ENCODE measurements around the gene SLC25A11. TPM values are rescaled to one million over a fixed set of nuclear protein-coding genes. Genes with fewer than 3 reads are reported as not detected.
A peak's percentile ranks its signal among the peaks of the same experiment; 100 is the strongest.
"Not testable (repeated sequence)": the region's sequence is repeated elsewhere in the genome, so short reads cannot be mapped to it uniquely, and the experiment has no call there.

The SLC25A11 gene
- total RNA-seq, 1 donor from 2014 or later = 103 TPM

DNA sequence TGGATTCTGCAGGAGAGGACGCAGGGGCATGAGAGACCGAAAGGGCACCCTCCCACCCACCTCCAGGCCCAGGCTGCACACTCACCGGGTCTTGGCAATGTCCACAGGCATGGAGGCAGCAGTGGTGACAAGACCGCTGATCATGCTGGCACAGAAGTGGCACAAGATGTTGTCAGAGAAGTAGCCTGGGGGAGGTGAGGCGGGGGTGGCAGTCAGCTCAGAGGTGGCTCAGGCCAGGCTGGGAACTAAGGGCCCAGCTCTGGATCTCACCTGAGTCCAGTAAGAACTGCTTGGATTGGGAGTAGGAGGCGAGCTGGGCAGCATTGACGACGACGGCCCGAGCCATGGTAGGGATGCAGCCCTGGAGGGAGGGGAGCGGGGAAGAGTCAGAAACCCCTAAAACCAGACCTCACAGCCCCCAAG is 1.8 kb downstream of the SLC25A11 start:
- no peak overlapping the region for H3K27ac Mint-ChIP-seq
- no peak for DNase-seq (ENCODE audit: low spot score)
- intact Hi-C loops (cut with micrococcal nuclease) = no loop called here
- H3K4me1 Mint-ChIP-seq (ENCODE audit: low read depth) = peaks cover 44% of the 10 kb centered on the region
- no peaks in the 10 kb centered on the region for H3K9me3 Mint-ChIP-seq
- no peaks in the 10 kb centered on the region for H3K27me3 Mint-ChIP-seq (ENCODE audit: low read depth)
- H3K36me3 Mint-ChIP-seq (ENCODE audit: low read depth) = peaks cover 64% of the 10 kb centered on the region
- peak overlapping the region; percentile 100 for H3K4me3 Mint-ChIP-seq (ENCODE audit: low read depth)

- intact Hi-C loops (cut with micrococcal nuclease) = no loop called here
- H3K4me3 Mint-ChIP-seq (ENCODE audit: low read depth) = peak overlapping the region; percentile 100
- H3K4me1 Mint-ChIP-seq (ENCODE audit: low read depth) = peaks cover 41% of the 10 kb centered on the region
- no peak overlapping the region for H3K27ac Mint-ChIP-seq
- peaks cover 59% of the 10 kb centered on the region for H3K36me3 Mint-ChIP-seq (ENCODE audit: low read depth)
- no peak for DNase-seq (ENCODE audit: low spot score)
- H3K9me3 Mint-ChIP-seq = no peaks in the 10 kb centered on the region
- H3K27me3 Mint-ChIP-seq (ENCODE audit: low read depth) = no peaks in the 10 kb centered on the region
Observed at GRCh38 chr17:4937553-4937952, 2.3 kb downstream of the SLC25A11 start.

- intact Hi-C loops (cut with micrococcal nuclease) = no loop called here
- no peaks in the 10 kb centered on the region for H3K27me3 Mint-ChIP-seq (ENCODE audit: low read depth)
- H3K27ac Mint-ChIP-seq = no peak overlapping the region
- no peak for DNase-seq (ENCODE audit: low spot score)
- H3K4me1 Mint-ChIP-seq (ENCODE audit: low read depth) = peaks cover 31% of the 10 kb centered on the region
- H3K9me3 Mint-ChIP-seq = no peaks in the 10 kb centered on the region
- no peak overlapping the region for H3K4me3 Mint-ChIP-seq (ENCODE audit: low read depth)
- H3K36me3 Mint-ChIP-seq (ENCODE audit: low read depth) = peaks cover 48% of the 10 kb centered on the region
Observed at GRCh38 chr17:4936436-4936835, 3.4 kb downstream of the SLC25A11 start.

- H3K4me1 Mint-ChIP-seq (ENCODE audit: low read depth) = peaks cover 26% of the 10 kb centered on the region
- no peak overlapping the region for H3K4me3 Mint-ChIP-seq (ENCODE audit: low read depth)
- no peaks in the 10 kb centered on the region for H3K27me3 Mint-ChIP-seq (ENCODE audit: low read depth)
- H3K36me3 Mint-ChIP-seq (ENCODE audit: low read depth) = peaks cover 43% of the 10 kb centered on the region
- no peak for DNase-seq (ENCODE audit: low spot score)
- no peaks in the 10 kb centered on the region for H3K9me3 Mint-ChIP-seq
- no peak overlapping the region for H3K27ac Mint-ChIP-seq
- intact Hi-C loops (cut with micrococcal nuclease) = no loop called here
Observed at GRCh38 chr17:4935650-4936049, 4.2 kb downstream of the SLC25A11 start.

GRCh38 chr17:4934173-4934979 is 5.5 kb downstream of the SLC25A11 start:
- Mint-ChIP-seq H3K27me3 (ENCODE audit: low read depth) (no peaks in the 10 kb centered on the region), H3K4me1 (ENCODE audit: low read depth) (peaks cover 26% of the 10 kb centered on the region), H3K4me3 (ENCODE audit: low read depth) (no peak overlapping the region), H3K9me3 (no peaks in the 10 kb centered on the region), H3K36me3 (ENCODE audit: low read depth) (peaks cover 42% of the 10 kb centered on the region), H3K27ac (peak overlapping the region; percentile 40)
- no peak for DNase-seq (ENCODE audit: low spot score)
- intact Hi-C loops (cut with micrococcal nuclease) = no loop called here

- Mint-ChIP-seq H3K36me3 (ENCODE audit: low read depth) (peaks cover 43% of the 10 kb centered on the region), H3K4me3 (ENCODE audit: low read depth) (no peak overlapping the region), H3K9me3 (no peaks in the 10 kb centered on the region), H3K27ac (no peak overlapping the region), H3K27me3 (ENCODE audit: low read depth) (no peaks in the 10 kb centered on the region), H3K4me1 (ENCODE audit: low read depth) (peaks cover 22% of the 10 kb centered on the region)
- intact Hi-C loops (cut with micrococcal nuclease) = no loop called here
- no peak for DNase-seq (ENCODE audit: low spot score)
Observed at GRCh38 chr17:4933646-4934045, 6.2 kb downstream of the SLC25A11 start.

- no peak for DNase-seq (ENCODE audit: low spot score)
Observed at GRCh38 chr17:4932756-4933155, 7.1 kb downstream of the SLC25A11 start.

DNA sequence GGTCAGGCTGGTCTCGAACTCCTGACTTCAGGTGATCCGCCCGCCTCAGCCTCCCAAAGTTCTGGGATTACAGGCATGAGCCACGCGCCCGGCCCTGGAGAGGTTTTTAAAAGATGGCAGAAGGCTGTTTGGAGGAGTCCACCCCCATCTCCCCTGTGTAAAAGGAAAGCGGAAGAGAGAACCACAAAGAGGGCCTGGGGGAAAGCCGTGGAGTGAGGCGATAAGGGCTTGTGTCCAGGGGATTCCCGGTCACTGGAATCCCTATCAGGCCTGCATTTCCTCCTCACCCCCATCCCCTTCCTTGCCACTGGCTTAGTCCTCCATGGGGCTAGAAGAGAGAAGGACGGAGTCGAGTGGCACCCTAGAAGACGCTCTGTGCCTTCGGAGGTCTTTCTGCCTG is 7.9 kb downstream of the SLC25A11 start, which contains the start of gene GP1BA:
TSS of gene GP1BA (plus strand) at position 315 of the 400 bp plus-strand sequence. CDS start 328 bp downstream, outside the sequence.
- no peak for DNase-seq (ENCODE audit: low spot score)
- peaks cover 34% of the 10 kb centered on the region for H3K36me3 Mint-ChIP-seq (ENCODE audit: low read depth)
- H3K4me1 Mint-ChIP-seq (ENCODE audit: low read depth) = peaks cover 13% of the 10 kb centered on the region
- no peaks in the 10 kb centered on the region for H3K27me3 Mint-ChIP-seq (ENCODE audit: low read depth)
- H3K27ac Mint-ChIP-seq = no peak within 1 kb of the TSS
- H3K4me3 Mint-ChIP-seq (ENCODE audit: low read depth) = no peak within 1 kb of the TSS
- no peaks in the 10 kb centered on the region for H3K9me3 Mint-ChIP-seq
- intact Hi-C loops (cut with micrococcal nuclease) = no loop called here

More at GRCh38 chr17:4932756-4933155, 7.1 kb downstream of the SLC25A11 start:
- no peaks in the 10 kb centered on the region for H3K9me3 Mint-ChIP-seq
- no peak overlapping the region for H3K4me3 Mint-ChIP-seq (ENCODE audit: low read depth)
- peaks cover 16% of the 10 kb centered on the region for H3K4me1 Mint-ChIP-seq (ENCODE audit: low read depth)
- no peaks in the 10 kb centered on the region for H3K27me3 Mint-ChIP-seq (ENCODE audit: low read depth)
- intact Hi-C loops (cut with micrococcal nuclease) = no loop called here
- H3K27ac Mint-ChIP-seq = no peak overlapping the region
- peaks cover 40% of the 10 kb centered on the region for H3K36me3 Mint-ChIP-seq (ENCODE audit: low read depth)

DNA sequence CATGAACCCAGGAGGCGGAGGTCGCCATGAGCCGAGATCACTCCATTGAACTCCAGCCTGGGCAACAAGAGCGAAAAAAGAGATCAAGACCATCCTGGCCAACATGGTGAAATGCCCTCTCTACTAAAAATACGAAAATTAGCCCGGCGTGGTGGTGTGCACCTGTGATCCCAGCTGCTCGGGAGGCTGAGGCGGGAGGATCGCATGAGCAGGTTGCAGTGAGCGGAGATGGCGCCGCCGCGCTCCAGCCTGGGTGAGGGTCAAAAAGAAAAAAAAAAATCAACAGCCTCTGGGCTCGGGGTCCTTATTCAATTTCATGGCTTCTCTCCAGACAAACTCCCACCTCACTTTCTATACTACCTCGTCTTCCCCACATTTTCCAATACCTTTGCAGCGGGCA is 11.0 kb downstream of the SLC25A11 start:
- H3K9me3 Mint-ChIP-seq = no peaks in the 10 kb centered on the region
- H3K4me3 Mint-ChIP-seq (ENCODE audit: low read depth) = no peak overlapping the region
- H3K27ac Mint-ChIP-seq = no peak overlapping the region
- H3K27me3 Mint-ChIP-seq (ENCODE audit: low read depth) = no peaks in the 10 kb centered on the region
- DNase-seq (ENCODE audit: low spot score) = no peak
- intact Hi-C loops (cut with micrococcal nuclease) = no loop called here
- peaks cover 8% of the 10 kb centered on the region for H3K4me1 Mint-ChIP-seq (ENCODE audit: low read depth)
- H3K36me3 Mint-ChIP-seq (ENCODE audit: low read depth) = peaks cover 33% of the 10 kb centered on the region

- DNase-seq (ENCODE audit: low spot score); H3K4me1 Mint-ChIP-seq (ENCODE audit: low read depth); H3K27me3 Mint-ChIP-seq (ENCODE audit: low read depth); intact Hi-C loops (cut with micrococcal nuclease); H3K9me3 Mint-ChIP-seq; H3K4me3 Mint-ChIP-seq (ENCODE audit: low read depth): not testable (repeated sequence)
- Mint-ChIP-seq H3K36me3 (ENCODE audit: low read depth) (peaks cover 33% of the 10 kb centered on the region), H3K27ac (peak overlapping the region; percentile 29)
Observed at GRCh38 chr17:4926577-4927335, 13.1 kb downstream of the SLC25A11 start.

DNA sequence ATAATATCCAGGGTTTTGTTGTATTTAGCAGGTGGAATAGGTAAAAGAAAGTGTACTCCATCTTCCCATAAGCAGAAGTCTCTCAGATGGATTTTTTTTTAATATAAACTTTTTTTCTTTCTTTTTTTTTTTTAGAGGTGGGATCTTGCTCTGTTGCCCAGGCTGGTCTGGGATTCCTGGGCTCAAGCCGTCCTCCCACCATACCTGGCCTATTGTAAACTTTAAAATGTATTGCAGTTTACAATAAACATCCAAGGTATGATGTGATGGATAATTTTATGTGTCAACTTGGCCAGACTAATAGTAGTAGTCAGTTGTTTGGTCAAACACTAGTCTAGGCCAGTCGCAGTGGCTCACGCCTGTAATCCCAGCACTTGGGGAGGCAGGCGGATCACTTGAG is 18.5 kb downstream of the SLC25A11 start:
- intact Hi-C loops (cut with micrococcal nuclease) = no loop called here
- no peak overlapping the region for H3K4me3 Mint-ChIP-seq (ENCODE audit: low read depth)
- H3K36me3 Mint-ChIP-seq (ENCODE audit: low read depth) = peaks cover 6% of the 10 kb centered on the region
- no peaks in the 10 kb centered on the region for H3K9me3 Mint-ChIP-seq
- DNase-seq (ENCODE audit: low spot score) = no peak
- H3K27me3 Mint-ChIP-seq (ENCODE audit: low read depth) = no peaks in the 10 kb centered on the region
- H3K4me1 Mint-ChIP-seq (ENCODE audit: low read depth) = peaks cover under 1% of the 10 kb centered on the region
- no peak overlapping the region for H3K27ac Mint-ChIP-seq

DNA sequence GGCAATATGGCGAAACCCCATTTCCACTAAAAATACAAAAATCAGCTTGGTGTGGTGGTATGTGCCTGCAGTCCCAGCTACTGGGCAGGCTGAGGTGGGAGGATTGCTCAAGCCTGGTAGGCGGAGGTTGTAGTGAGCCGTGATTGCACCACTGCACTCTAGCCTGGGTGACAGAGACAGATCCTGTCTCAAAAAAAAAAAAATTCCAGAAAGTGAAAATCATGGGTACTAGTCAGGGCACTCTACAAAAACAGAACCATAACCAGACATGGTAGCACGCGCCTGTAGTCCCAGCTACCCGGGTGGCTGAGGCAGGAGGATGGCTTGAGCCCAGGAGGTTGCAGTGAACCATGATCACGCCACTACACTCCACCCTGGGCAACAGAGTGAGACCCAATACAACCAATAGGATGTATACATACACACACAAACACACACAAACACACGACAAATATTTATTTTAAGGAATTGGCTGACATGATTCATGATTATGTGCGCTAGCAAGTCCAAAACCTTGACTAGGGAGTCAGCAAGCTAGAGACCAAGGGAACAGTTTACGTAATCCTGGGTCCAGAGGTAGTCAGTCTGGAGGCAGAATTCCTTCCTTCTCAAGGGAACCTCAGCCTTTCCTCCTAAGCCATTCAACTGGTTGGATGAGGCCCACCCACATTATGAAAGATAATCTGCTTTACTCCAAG is 19.3 kb downstream of the SLC25A11 start:
- Mint-ChIP-seq H3K36me3 (ENCODE audit: low read depth) (peaks cover 5% of the 10 kb centered on the region), H3K27ac (no peak overlapping the region), H3K4me1 (ENCODE audit: low read depth) (no peaks in the 10 kb centered on the region), H3K27me3 (ENCODE audit: low read depth) (no peaks in the 10 kb centered on the region), H3K4me3 (ENCODE audit: low read depth) (no peak overlapping the region), H3K9me3 (no peaks in the 10 kb centered on the region)
- intact Hi-C loops (cut with micrococcal nuclease) = no loop called here
- no peak for DNase-seq (ENCODE audit: low spot score)
